Measurements from ENCODE around the gene TMEM106C.

Gene TMEM106C

DNA sequence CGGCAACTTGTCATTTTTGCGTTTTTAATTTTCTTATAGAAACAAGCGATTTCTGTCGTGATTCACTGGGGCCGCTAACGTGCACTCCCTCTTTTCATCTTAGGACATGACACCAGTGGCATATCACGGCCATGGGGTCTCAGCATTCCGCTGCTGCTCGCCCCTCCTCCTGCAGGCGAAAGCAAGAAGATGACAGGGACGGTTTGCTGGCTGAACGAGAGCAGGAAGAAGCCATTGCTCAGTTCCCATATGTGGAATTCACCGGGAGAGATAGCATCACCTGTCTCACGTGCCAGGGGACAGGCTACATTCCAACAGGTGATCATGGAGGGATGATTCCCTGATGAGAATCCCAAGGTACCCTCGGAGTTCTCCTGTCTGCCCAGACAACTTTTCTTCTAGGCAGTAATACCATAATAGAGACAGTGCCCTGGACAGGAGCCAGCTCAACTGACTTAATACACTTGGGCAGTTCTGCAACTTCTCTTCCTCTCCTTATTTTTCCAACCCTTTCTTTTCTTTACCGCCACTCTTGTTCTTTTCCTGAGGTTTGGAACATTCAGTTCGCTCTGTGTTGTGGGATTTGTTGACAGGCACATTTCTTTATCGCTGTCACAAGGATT is 821 bp downstream of the TMEM106C start:
- TF ChIP-seq GATA2 (IDR thresholded peaks at IDR 0.05; ENCODE audit: low read depth, low read length) (0 out of 2 replicates have a peak, but pooled peaks have one; percentile 19), GATA3 (IDR thresholded peaks at IDR 0.05; ENCODE audit: low read depth, low read length) (no peak)

DNA sequence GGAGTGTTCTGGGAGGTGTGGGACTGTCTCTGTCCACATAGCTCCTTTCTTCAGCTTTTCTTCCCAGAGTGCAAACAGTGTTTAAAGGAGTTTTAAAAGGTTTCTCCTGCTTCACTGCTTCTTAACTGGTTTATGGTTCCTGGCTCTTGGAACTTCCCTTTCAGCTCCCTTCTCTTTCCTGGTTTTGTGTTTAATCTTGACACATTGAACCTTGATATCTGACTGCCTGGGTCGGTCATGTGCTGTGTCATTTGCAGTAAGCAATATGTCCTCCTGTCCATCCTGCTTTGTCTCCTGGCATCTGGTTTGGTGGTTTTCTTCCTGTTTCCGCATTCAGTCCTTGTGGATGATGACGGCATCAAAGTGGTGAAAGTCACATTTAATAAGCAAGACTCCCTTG is 2.2 kb downstream of the TMEM106C start:
- TF ChIP-seq GATA2 (IDR thresholded peaks at IDR 0.05; ENCODE audit: low read depth, low read length): no peak
- TF ChIP-seq GATA3 (IDR thresholded peaks at IDR 0.05; ENCODE audit: low read depth, low read length): no peak

- TF ChIP-seq GATA3 (IDR thresholded peaks at IDR 0.05; ENCODE audit: low read depth, low read length): no peak
- no peak for TF ChIP-seq GATA2 (IDR thresholded peaks at IDR 0.05; ENCODE audit: low read depth, low read length)
These were observed 4.3 kb downstream of the TMEM106C start for GRCh38 chr12:47967461-47968321.

GRCh38 chr12:47969845-47970244 is 6.4 kb downstream of the TMEM106C start:
- TF ChIP-seq GATA3 (IDR thresholded peaks at IDR 0.05; ENCODE audit: low read depth, low read length) (no peak), GATA2 (IDR thresholded peaks at IDR 0.05; ENCODE audit: low read depth, low read length) (no peak)

GRCh38 chr12:47970843-47971242 is 7.4 kb downstream of the TMEM106C start:
- TF ChIP-seq GATA2 (IDR thresholded peaks at IDR 0.05; ENCODE audit: low read depth, low read length) (no peak), GATA3 (IDR thresholded peaks at IDR 0.05; ENCODE audit: low read depth, low read length) (no peak)

GRCh38 chr12:47972895-47973294 is 9.5 kb downstream of the TMEM106C start:
- TF ChIP-seq GATA3 (IDR thresholded peaks at IDR 0.05; ENCODE audit: low read depth, low read length): no peak

- TF ChIP-seq GATA3 (IDR thresholded peaks at IDR 0.05; ENCODE audit: low read depth, low read length) (no peak), GATA2 (IDR thresholded peaks at IDR 0.05; ENCODE audit: low read depth, low read length) (no peak)
These were observed 10.5 kb downstream of the TMEM106C start for GRCh38 chr12:47973870-47974269.

DNA sequence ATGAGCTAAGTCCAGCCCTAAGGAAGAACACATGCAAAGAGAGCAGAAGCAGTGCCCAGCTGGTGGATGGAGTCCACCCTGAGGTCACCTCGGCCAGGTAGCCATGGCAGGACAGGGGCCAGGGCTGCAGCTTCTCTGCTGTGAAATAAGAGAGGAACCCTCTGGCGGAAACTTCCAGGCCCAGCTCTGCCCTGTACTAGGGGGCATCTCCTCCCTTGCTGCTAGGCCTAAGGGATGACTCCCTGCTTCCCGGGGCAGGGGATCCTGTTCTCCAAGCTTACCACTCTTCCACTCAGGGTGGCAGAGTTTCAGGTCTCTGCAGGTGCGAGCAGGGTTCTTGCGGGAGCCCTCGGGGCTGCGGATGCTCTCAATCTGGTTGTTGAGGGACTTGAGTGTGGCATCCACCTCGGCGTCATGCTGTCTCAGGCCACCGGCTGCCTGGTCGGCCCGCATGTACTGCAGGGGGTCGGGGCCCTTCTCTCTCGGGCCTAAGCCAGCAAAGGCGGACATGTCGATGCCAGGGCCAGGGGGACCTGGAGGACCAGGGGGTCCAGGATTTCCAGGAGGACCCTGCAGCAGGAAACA is 11.7 kb downstream of the TMEM106C start:
- TF ChIP-seq GATA3 (IDR thresholded peaks at IDR 0.05; ENCODE audit: low read depth, low read length): no peak
- no peak for TF ChIP-seq GATA2 (IDR thresholded peaks at IDR 0.05; ENCODE audit: low read depth, low read length)

- TF ChIP-seq GATA2 (IDR thresholded peaks at IDR 0.05; ENCODE audit: low read depth, low read length): no peak
- no peak for TF ChIP-seq GATA3 (IDR thresholded peaks at IDR 0.05; ENCODE audit: low read depth, low read length)
These were observed 12.4 kb downstream of the TMEM106C start for GRCh38 chr12:47975816-47976215.

DNA sequence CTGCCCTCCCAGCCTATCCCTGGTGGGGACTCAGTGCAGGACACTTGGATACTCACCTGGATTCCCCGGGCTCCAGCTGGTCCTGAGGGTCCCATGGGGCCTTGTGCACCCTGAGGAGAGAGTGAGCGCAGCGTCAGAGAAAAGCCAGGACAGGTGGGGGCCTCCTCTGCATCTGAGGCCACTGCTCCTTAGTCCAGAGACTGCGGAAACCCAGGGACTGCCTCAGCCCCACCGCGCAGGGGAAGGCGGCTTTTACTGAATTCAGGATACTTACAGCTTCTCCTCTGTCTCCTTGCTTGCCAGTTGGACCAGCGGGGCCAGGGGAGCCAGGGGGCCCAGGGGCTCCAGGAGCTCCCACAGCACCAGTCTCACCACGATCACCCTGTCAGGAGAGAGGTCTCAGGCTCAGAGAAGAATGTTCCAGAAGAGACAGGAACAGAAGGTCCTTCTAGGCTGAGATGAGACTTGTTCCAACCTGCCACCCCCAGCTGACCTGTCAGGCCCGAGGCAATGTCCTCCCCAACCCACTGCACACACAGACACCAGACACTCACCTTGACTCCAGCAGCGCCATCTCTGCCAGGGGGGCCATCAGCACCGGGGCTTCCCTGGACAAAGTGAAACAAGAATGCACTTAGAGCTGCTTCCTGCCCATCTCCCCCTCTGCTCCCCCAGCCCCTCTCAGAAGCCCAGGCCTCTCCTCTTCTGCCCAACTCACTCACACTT is 13.8 kb downstream of the TMEM106C start:
- no peak for TF ChIP-seq GATA2 (IDR thresholded peaks at IDR 0.05; ENCODE audit: low read depth, low read length)
- no peak for TF ChIP-seq GATA3 (IDR thresholded peaks at IDR 0.05; ENCODE audit: low read depth, low read length)

- no peak for TF ChIP-seq GATA2 (IDR thresholded peaks at IDR 0.05; ENCODE audit: low read depth, low read length)
- no peak for TF ChIP-seq GATA3 (IDR thresholded peaks at IDR 0.05; ENCODE audit: low read depth, low read length)
These were observed 14.6 kb downstream of the TMEM106C start for GRCh38 chr12:47977772-47978597.

DNA sequence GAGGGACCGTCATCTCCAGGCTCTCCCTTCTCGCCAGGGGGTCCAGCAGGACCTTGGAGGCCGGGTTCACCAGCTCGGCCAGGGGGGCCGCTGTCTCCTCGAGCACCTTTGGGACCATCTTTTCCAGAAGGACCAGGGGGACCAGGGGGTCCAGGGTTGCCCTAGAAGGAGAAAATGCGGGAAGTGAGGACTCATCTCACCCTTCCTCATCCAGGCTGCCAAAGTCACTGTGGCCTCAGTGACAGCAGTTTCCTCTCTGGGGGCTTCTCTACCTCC is 15.1 kb downstream of the TMEM106C start:
- no peak for TF ChIP-seq GATA3 (IDR thresholded peaks at IDR 0.05; ENCODE audit: low read depth, low read length)
- TF ChIP-seq GATA2 (IDR thresholded peaks at IDR 0.05; ENCODE audit: low read depth, low read length): no peak

DNA sequence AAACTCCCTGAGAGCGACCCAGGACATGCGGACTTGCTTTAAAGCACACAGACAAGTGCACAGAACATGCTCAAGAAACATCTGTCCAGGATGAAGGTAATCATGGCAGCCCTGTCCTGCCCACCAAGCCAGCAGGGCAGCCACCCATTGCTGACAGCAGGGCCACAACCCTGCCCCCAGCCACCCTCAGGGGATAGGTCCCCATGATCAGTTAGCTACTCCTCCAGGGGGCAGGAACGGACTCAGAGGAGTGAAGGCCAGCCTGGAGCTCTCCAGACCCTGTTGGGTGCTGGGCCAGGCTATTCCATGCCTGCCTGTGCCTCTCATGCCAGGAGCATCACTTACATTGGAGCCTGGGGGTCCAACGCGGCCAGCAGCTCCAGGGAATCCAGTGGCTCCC is 15.8 kb downstream of the TMEM106C start:
- TF ChIP-seq GATA3 (IDR thresholded peaks at IDR 0.05; ENCODE audit: low read depth, low read length) (no peak), GATA2 (IDR thresholded peaks at IDR 0.05; ENCODE audit: low read depth, low read length) (no peak)

GRCh38 chr12:47979686-47980085 is 16.3 kb downstream of the TMEM106C start:
- TF ChIP-seq GATA3 (IDR thresholded peaks at IDR 0.05; ENCODE audit: low read depth, low read length) (no peak), GATA2 (IDR thresholded peaks at IDR 0.05; ENCODE audit: low read depth, low read length) (no peak)

All from SH-SY5Y (cell line).